AG10803 (cell line): ENCODE data around the gene AHNAK.
"Not testable (repeated sequence)": the region's sequence is repeated elsewhere in the genome, so short reads cannot be mapped to it uniquely, and the experiment has no call there.

ENCODE experiments used
- DNase-seq: peaks from one replicate; pipeline ENCODE4 v3.0.0; 2010; ENCODE audit warnings: low read depth
- H3K4me3 ChIP-seq: 2 replicates; pipeline ENCODE4 v1.5.1; 2011; ENCODE audit warnings: mild to moderate bottlenecking, low read length, control low read depth
- TF ChIP-seq, protein P1 (sequence below): conservative IDR thresholded peaks from 2 replicates; pipeline ENCODE4 v1.5.1; 2011; ENCODE audit warnings: mild to moderate bottlenecking, low read length, control low read depth, inconsistent platforms

Gene AHNAK

DNA sequence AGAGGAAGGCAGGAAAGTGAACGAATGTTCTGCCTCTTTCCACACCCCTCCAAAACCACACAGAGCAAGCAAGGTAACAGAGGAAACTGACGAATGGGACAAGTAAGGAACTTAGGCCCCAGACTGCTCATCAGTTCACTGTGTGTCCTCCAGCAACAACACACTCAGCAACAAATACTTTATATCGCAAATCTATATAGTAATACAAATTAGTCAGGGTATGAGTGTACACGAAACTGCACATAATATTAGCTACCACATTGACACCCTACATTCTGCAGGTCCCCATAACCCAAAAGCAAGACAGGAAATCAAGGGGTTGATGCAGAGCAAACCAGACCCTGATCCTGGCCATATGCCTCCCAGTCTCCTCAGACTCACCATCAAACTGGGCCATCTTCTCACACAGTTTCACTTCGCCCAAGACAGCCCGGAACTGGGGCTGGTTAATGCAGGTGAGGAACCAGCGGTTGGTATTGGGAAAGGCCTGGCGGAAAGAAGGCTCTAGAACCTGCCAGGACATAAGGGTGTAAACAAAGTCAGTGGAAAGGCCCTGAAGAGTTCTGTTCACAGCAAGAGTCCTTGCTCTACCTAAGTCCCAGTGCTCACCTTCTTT is 20.5 kb upstream of the AHNAK start:
- no peak for DNase-seq
- TF ChIP-seq, protein P1, sequence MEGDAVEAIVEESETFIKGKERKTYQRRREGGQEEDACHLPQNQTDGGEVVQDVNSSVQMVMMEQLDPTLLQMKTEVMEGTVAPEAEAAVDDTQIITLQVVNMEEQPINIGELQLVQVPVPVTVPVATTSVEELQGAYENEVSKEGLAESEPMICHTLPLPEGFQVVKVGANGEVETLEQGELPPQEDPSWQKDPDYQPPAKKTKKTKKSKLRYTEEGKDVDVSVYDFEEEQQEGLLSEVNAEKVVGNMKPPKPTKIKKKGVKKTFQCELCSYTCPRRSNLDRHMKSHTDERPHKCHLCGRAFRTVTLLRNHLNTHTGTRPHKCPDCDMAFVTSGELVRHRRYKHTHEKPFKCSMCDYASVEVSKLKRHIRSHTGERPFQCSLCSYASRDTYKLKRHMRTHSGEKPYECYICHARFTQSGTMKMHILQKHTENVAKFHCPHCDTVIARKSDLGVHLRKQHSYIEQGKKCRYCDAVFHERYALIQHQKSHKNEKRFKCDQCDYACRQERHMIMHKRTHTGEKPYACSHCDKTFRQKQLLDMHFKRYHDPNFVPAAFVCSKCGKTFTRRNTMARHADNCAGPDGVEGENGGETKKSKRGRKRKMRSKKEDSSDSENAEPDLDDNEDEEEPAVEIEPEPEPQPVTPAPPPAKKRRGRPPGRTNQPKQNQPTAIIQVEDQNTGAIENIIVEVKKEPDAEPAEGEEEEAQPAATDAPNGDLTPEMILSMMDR: no peak
- H3K4me3 ChIP-seq: no peak overlapping the region

- TF ChIP-seq, protein P1: no peak
- DNase-seq: no peak
- no peak overlapping the region for H3K4me3 ChIP-seq
Observed at GRCh38 chr11:62566247-62566646, 19.6 kb upstream of the AHNAK start.

DNA sequence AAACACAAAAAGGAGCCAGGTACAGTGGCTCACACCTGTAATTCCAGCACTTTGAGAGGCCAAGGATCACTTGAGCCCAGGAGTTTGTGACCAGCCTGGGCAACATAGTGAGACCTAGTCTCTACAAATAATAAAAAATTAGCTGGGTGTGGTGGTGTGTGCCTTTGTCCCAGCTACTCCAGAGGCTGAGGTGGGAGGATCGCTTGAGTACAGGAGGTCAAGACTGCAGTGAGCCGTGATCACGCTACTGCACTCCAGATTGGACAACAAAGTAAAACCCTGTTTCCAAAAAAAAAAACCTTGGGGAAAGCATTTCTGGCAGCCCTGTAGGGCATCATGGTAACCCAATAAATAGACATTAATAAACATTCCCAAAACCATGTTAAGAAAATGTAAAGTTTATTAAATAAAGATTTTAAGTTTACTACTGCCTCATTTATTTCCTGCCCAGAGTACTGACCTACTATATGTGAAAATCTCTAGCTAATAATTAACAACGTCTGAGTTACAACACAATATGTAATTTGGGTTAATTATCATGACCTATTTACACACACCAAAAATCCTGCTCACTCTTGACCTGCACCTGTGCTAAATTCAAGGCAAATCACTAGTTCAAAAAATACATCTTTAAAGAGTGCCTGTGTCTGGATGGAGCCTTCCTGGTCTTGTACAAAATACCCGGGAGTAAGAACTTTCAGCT is 18.6 kb upstream of the AHNAK start:
- no peak overlapping the region for H3K4me3 ChIP-seq
- TF ChIP-seq, protein P1: no peak
- no peak for DNase-seq

DNA sequence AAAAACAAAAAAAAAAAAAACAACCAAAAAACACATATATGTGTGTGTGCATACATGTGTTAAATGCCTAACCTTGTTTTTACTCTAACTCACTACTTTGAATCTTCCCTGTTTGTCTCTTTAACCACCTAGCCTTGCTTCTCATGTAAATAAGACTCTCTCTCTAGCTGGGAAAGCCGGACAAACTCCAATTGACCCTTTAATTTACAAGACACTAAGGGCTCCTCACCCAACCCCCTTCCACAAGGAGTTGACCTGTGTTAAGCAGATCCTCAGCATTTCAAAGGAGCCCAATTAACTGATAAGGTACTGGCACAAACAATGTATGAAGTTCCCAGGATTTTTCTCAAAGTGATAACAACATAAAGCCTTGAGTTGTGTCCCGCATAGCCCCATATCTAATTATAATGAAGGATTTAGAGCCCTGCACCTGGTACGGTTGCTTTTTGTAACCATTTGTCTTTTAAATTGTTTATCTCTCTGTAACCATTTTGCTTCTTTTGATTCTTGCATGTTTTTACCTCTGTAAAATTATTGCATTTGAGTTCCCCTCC is 15.1 kb upstream of the AHNAK start:
- not testable (repeated sequence) for DNase-seq, H3K4me3 ChIP-seq

GRCh38 chr11:62560566-62561103 is 14.0 kb upstream of the AHNAK start:
- no peak overlapping the region for H3K4me3 ChIP-seq
- peak; percentile 99 for DNase-seq
- TF ChIP-seq, protein P1: peak; percentile 95

DNA sequence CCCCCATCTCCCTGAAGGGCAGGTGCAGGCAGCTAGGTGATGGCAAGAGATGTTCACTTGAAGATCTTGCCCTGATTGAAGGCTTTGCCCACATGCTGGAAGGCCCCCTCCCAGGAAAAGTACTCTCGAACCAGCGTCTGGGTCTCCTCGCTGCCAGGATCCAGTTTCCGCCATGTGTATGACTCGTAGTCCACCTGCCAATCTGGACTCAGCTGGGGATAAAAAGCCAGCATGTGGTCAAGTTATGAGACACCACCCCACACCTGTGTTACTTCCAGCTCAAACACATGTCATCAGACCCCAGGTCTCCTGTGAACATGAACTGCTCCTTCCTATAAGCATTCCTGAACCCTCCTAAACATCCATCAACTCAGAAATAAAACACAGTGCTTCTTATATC is 13.0 kb upstream of the AHNAK start:
- not testable (repeated sequence) for DNase-seq, H3K4me3 ChIP-seq

GRCh38 chr11:62559204-62559603 is 12.6 kb upstream of the AHNAK start:
- DNase-seq: no peak
- TF ChIP-seq, protein P1: no peak
- H3K4me3 ChIP-seq: no peak overlapping the region

DNA sequence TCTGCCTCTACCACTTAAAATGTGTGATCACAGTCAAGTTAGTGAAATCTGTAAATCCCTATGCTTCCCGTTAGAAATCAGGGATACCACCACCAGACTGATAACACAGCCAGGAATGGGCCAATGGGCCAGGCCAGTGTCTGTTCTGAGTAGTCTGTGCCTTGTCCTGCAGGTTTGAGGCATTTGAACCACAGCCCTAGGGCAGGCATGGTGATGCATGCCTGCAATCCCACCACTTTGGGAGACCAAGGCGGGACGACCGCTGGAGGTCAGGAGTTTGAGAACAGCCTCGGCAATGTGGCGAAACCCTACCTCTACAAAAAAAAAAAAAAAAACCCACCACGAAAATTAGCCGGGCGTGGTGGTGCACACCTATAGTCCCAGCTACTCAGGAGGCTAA is 12.1 kb upstream of the AHNAK start:
- TF ChIP-seq, protein P1: no peak
- H3K4me3 ChIP-seq: no peak overlapping the region
- DNase-seq: no peak
